Common myeloid progenitor, CD34-positive (primary cell): ENCODE data around the gene CKAP5.

Experiments used
- CTCF ChIA-PET: fragments of 350-600 bp; sonication (Branson Sonifier 250); formaldehyde crosslinking; loops from one replicate; lab custom pipeline; 2021; ENCODE audit warnings: antibody characterized with exemption; lab: Charles Lee
- POLR2A ChIA-PET: fragments of 350-600 bp; sonication (Branson Sonifier 250); formaldehyde crosslinking; loops from one replicate; lab custom pipeline; 2021; ENCODE audit warnings: antibody characterized with exemption; lab: Charles Lee
- DNase-seq, 3 donors: peaks; one replicate each; pipeline versions ENCODE4 v3.0.0 to v3.0.0-alpha.2; 2013
- H3K27ac ChIP-seq, 2 experiments: 1 replicate in 1 of 2; 2 replicates in 1 of 2; pipeline ENCODE4 v1.7.0; 2013; ENCODE audit warnings: inconsistent platforms in 2 of 2, low read length in 2 of 2, mild to moderate bottlenecking in 2 of 2, low read depth in 1 of 2, moderate library complexity in 1 of 2; ENCODE audit not compliant: severe bottlenecking in 2 of 2, insufficient read depth in 1 of 2, poor library complexity in 1 of 2
- H3K27me3 ChIP-seq, 5 experiments: replicated peaks in 2 of 5; 1 replicate in 3 of 5; 2 replicates in 2 of 5; pipeline versions ENCODE4 v1.6.1 to v1.7.0; 2013; ENCODE audit warnings: low read length in 4 of 5, mild to moderate bottlenecking in 2 of 5, moderate library complexity in 2 of 5, inconsistent platforms in 1 of 5; ENCODE audit not compliant: insufficient read depth in 5 of 5, control insufficient read depth in 4 of 5
- H3K36me3 ChIP-seq, 4 experiments: 1 replicate in 2 of 4; 2 replicates in 2 of 4; pipeline versions ENCODE4 v1.6.1 to v1.7.0; 2013; ENCODE audit warnings: low read length in 3 of 4, control low read depth in 1 of 4, mild to moderate bottlenecking in 1 of 4; ENCODE audit not compliant: control insufficient read depth in 4 of 4, insufficient read depth in 4 of 4
- H3K4me1 ChIP-seq, 4 experiments: 1 replicate in 3 of 4; 2 replicates in 1 of 4; pipeline versions ENCODE4 v1.6.1 to v1.7.1; 2013; ENCODE audit warnings: low read length in 3 of 4, mild to moderate bottlenecking in 3 of 4, control low read depth in 1 of 4, inconsistent platforms in 1 of 4, moderate library complexity in 1 of 4; ENCODE audit not compliant: control insufficient read depth in 4 of 4, insufficient read depth in 4 of 4; ENCODE audit errors: control extremely low read depth in 1 of 4
- H3K4me3 ChIP-seq, 7 experiments: 1 replicate in 4 of 7; 2 replicates in 3 of 7; pipeline versions ENCODE4 v1.5.1 to v1.7.0; 2013; ENCODE audit warnings: mild to moderate bottlenecking in 7 of 7, low read length in 6 of 7, moderate library complexity in 6 of 7, inconsistent platforms in 2 of 7, low read depth in 2 of 7, control low read depth in 1 of 7; ENCODE audit not compliant: insufficient read depth in 4 of 7, control insufficient read depth in 1 of 7; ENCODE audit errors: extremely low read depth in 1 of 7
- H3K9me3 ChIP-seq, 5 experiments: 1 replicate in 4 of 5; 2 replicates in 1 of 5; pipeline versions ENCODE4 v1.6.1 to v1.7.1; 2013; ENCODE audit warnings: low read length in 4 of 5, mild to moderate bottlenecking in 2 of 5, inconsistent platforms in 1 of 5, low read depth in 1 of 5, moderate library complexity in 1 of 5; ENCODE audit not compliant: control insufficient read depth in 4 of 5, insufficient read depth in 2 of 5; ENCODE audit errors: control extremely low read depth in 1 of 5
- WGBS: methylation state at CpG from one replicate; pipeline ENCODE4 v1.1.5; 2013; ENCODE audit not compliant: insufficient coverage; 5-methylcytosine and 5-hydroxymethylcytosine counted together

CKAP5 gene

GRCh38 chr11:46723359-46723680, 122.8 kb downstream of the CKAP5 start:
- DNase-seq: no peak
- Histone ChIP-seq H3K27ac (no peak overlapping the region), H3K36me3 (no peaks in the 10 kb centered on the region), H3K4me1 (no peaks in the 10 kb centered on the region), H3K9me3 (no peaks in the 10 kb centered on the region), H3K27me3 (no peaks in the 10 kb centered on the region), H3K4me3 (no peak overlapping the region)
- CTCF ChIA-PET: no interaction called here
- 89% methylated on average over 8 of the region's 8 CpGs for WGBS
- POLR2A ChIA-PET: interaction anchor here (0.5 kb wide), 1 partner anchor 38 kb away, joined by 3 read pairs; no protein-coding TSS in a partner anchor

- no peak for DNase-seq
- Histone ChIP-seq H3K4me3 (no peak overlapping the region), H3K9me3 (no peaks in the 10 kb centered on the region), H3K27ac (no peak overlapping the region), H3K36me3 (no peaks in the 10 kb centered on the region), H3K4me1 (peaks cover 0 to 3% (median 0%) of the 10 kb centered on the region in 4 experiments), H3K27me3 (no peaks in the 10 kb centered on the region)
- WGBS: 98% methylated on average over 11 of the region's 11 CpGs
- ChIA-PET CTCF (interaction anchor here (0.6 kb wide), 1 partner anchor 13 kb away, joined by 3 read pairs; no protein-coding TSS in a partner anchor), POLR2A (interaction anchor here (0.5 kb wide), 1 partner anchor 38 kb away, joined by 3 read pairs; no protein-coding TSS in a partner anchor)
Measured at GRCh38 chr11:46722566-46723358, 123.3 kb downstream of the CKAP5 start.

GRCh38 chr11:46721286-46721685, 124.8 kb downstream of the CKAP5 start:
- no peak overlapping the region for H3K4me3 ChIP-seq
- 88% methylated on average over 6 of the region's 6 CpGs for WGBS
- peak in 2 of 3 donors; percentile 10 to 23 for DNase-seq
- H3K4me1 ChIP-seq: peaks cover 0 to 3% (median 0%) of the 10 kb centered on the region in 4 experiments
- ChIA-PET POLR2A (no interaction called here), CTCF (no interaction called here)
- no peaks in the 10 kb centered on the region for H3K36me3 ChIP-seq
- H3K27ac ChIP-seq: no peak overlapping the region
- H3K9me3 ChIP-seq: no peaks in the 10 kb centered on the region
- no peaks in the 10 kb centered on the region for H3K27me3 ChIP-seq

DNA sequence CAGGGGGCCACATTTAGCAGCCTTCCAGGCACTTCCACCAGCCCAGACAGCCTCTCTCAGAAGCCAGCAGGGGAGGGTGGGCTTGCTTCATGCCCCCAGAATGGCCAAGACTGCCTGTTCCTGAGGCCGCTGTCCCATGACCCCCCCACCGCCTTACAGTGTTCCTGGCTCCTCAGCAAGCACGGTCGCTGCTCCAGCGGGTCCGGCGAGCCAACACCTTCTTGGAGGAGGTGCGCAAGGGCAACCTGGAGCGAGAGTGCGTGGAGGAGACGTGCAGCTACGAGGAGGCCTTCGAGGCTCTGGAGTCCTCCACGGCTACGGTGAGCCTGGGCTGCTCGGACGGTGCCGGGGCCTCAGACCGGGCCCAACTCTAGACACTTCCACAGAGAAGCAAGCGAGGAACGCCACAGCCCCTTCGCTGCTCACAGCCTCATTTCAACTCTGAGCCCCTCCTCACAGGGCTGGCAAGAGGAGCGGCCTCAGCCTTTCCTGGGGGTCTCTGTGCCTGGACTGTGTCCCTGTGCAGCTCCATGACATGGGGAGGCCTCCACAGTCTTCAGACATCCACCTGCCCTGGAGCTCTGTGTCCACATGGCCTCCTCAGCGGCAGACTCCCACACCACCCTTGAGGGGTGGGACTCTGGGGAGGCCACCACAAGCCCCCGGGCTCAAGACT, 126.4 kb downstream of the CKAP5 start:
- 94% methylated on average over 24 of the region's 25 CpGs for WGBS
- Histone ChIP-seq H3K27me3 (no peaks in the 10 kb centered on the region), H3K4me3 (no peak overlapping the region), H3K9me3 (no peaks in the 10 kb centered on the region), H3K27ac (no peak overlapping the region), H3K4me1 (peaks cover 0 to 3% (median 0%) of the 10 kb centered on the region in 4 experiments), H3K36me3 (no peaks in the 10 kb centered on the region)
- no peak for DNase-seq
- CTCF ChIA-PET: no interaction called here
- POLR2A ChIA-PET: no interaction called here

DNA sequence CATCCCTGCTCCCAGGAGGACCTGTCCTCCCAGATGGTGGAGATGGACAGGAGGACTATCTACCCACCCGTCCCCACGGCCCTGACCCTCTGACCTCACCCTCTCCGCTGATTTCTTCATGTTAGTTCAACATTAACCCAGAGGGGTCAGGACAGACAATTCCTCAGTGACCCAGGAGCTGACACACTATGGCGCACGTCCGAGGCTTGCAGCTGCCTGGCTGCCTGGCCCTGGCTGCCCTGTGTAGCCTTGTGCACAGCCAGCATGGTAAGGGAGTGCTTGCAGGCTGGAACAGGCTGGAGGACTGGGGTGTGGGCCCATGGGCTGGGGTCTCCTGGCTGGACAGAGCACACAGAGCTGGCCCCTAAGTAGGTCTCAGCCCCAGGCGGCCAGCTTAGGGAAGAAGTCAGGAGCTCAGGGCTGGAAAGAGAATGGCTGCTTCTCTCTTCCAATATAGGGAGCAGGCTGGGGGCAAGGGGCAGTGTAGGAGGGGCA, 127.0 kb downstream of the CKAP5 start, which contains the start of gene F2:
Gene F2 (plus strand): TSS at position 166 of the 495 bp plus-strand sequence. CDS start 23 bp downstream, at position 189.
- ChIA-PET CTCF (no interaction called here), POLR2A (no interaction called here)

DNA sequence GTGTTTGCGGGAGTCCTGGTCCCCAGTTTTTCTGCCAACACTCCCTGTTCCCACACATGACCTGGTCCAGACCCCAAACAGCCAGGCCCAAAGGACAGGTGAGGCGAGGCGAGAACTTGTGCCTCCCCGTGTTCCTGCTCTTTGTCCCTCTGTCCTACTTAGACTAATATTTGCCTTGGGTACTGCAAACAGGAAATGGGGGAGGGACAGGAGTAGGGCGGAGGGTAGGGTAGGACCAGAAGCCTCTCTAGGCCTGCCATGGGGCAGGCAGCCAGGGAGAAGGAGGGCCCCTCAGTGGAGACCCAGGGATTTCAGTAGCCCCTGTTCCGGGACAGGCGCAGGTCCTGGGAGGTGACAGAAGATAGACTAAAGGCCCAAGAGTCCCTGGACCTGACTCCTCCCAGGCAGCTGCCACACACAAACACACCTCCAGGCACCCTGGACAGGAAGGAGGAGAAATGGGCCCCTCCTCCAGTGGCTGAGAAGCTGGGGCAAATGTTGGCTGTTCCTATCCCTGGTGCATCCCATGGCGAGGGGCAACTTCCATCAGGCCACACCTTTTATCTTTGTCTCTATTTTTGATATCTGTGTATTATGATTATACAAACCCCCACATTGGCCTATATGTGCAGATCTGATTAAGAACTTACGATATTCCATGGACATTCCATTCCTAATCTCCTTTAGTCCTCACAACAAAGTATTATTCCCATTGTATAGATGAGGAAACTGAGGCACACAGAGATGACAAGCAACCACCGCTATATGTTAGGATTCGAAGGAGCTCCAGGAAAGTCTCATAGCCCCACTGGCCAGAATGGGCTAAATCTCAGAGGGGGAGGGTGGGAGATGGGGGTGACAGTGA, 127.7 kb downstream of the CKAP5 start:
- Histone ChIP-seq H3K9me3 (no peaks in the 10 kb centered on the region), H3K36me3 (no peaks in the 10 kb centered on the region), H3K27ac (no peak overlapping the region), H3K4me3 (no peak overlapping the region), H3K4me1 (peaks cover 0 to 3% (median 0%) of the 10 kb centered on the region in 4 experiments), H3K27me3 (no peaks in the 10 kb centered on the region)
- ChIA-PET CTCF (no interaction called here), POLR2A (no interaction called here)
- WGBS: 95% methylated on average over 5 of the region's 11 CpGs
- DNase-seq: no peak

More for the DNA sequence above, 127.0 kb downstream of the CKAP5 start, which contains the start of gene F2:
- Histone ChIP-seq H3K4me3 (no peak within 1 kb of the TSS), H3K27me3 (no peaks in the 10 kb centered on the region), H3K27ac (no peak within 1 kb of the TSS), H3K4me1 (peaks cover 0 to 3% (median 0%) of the 10 kb centered on the region in 4 experiments), H3K36me3 (no peaks in the 10 kb centered on the region), H3K9me3 (no peaks in the 10 kb centered on the region)
- no peak for DNase-seq
- 100% methylated on average over 7 of the region's 7 CpGs for WGBS
